Endothelial cell (in vitro differentiated cells): ENCODE measurements around the gene SOX15. TPM values are rescaled to one million over a fixed set of nuclear protein-coding genes. Genes with fewer than 3 reads are reported as not detected.

Source experiments
- DNase-seq: peaks from one replicate; pipeline ENCODE4 v3.0.0; 2021; ENCODE audit warnings: low spot score
- H3K27ac Mint-ChIP-seq: one replicate; pipeline ENCODE4 v1.8.0; 2021; ENCODE audit warnings: mixed read lengths, inconsistent platforms; ENCODE audit not compliant: unreplicated experiment
- H3K27me3 Mint-ChIP-seq: one replicate; pipeline ENCODE4 v1.8.0; 2021; ENCODE audit warnings: mild to moderate bottlenecking, moderate library complexity, mixed read lengths, inconsistent platforms; ENCODE audit not compliant: unreplicated experiment
- H3K36me3 Mint-ChIP-seq: one replicate; pipeline ENCODE4 v1.8.0; 2021; ENCODE audit warnings: mild to moderate bottlenecking, low read depth, mixed read lengths, inconsistent platforms; ENCODE audit not compliant: unreplicated experiment
- H3K4me1 Mint-ChIP-seq: one replicate; pipeline ENCODE4 v1.8.0; 2021; ENCODE audit warnings: mild to moderate bottlenecking, mixed read lengths, inconsistent platforms; ENCODE audit not compliant: unreplicated experiment
- H3K4me3 Mint-ChIP-seq: one replicate; pipeline ENCODE4 v1.8.0; 2021; ENCODE audit warnings: mild to moderate bottlenecking, mixed read lengths, inconsistent platforms; ENCODE audit not compliant: unreplicated experiment
- H3K9me3 Mint-ChIP-seq: one replicate; pipeline ENCODE4 v1.8.0; 2021; ENCODE audit warnings: mixed read lengths, inconsistent platforms; ENCODE audit not compliant: unreplicated experiment
- total RNA-seq: library from RNA; stranded (reverse); fragmentation: NEBNext Ultra II Directional; extraction: Animal tissue kit (Norgen Biotek cat#: 25700); gene quantifications from one replicate; pipeline ENCODE4 v1.2.1, GENCODE V29; 2021; ENCODE audit not compliant: unreplicated experiment
- TF ChIP-seq, protein P1 (sequence below): fragments of 200-600 bp; sonication (generic); IDR thresholded peaks from one replicate; pipeline ENCODE4 v1.5.0; 2021; ENCODE audit warnings: antibody characterized with exemption; ENCODE audit not compliant: unreplicated experiment

The SOX15 gene
- total RNA-seq, 1 donor from 2014 or later: 1.3 TPM

DNA sequence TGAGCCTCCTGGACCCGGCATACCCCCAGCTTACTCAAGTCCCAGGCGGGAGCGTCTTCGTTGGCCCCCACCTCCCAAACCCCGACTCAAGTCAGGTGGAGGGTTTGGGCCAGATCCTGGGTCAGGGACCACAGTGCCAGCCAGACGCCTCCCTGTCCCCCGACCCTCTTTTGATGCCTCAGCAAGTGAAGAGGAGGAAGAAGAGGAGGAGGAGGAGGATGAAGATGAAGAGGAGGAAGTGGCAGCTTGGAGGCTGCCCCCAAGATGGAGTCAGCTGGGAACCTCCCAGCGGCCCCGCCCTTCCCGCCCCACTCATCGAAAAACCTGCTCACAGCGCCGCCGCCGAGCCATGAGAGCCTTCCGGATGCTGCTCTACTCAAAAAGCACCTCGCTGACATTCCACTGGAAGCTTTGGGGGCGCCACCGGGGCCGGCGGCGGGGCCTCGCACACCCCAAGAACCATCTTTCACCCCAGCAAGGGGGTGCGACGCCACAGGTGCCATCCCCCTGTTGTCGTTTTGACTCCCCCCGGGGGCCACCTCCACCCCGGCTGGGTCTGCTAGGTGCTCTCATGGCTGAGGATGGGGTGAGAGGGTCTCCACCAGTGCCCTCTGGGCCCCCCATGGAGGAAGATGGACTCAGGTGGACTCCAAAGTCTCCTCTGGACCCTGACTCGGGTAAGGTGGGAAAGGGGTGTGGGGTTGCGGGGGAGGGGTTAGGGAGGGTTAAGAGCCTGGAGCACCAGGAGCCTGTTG, 26.6 kb downstream of the SOX15 start:
- Mint-ChIP-seq H3K4me1 (peaks cover 24% of the 10 kb centered on the region), H3K36me3 (peaks cover 25% of the 10 kb centered on the region), H3K27ac (peak overlapping the region; percentile 81), H3K9me3 (no peaks in the 10 kb centered on the region), H3K4me3 (peak overlapping the region; percentile 96), H3K27me3 (peaks cover 9% of the 10 kb centered on the region)
- no peak for DNase-seq
- TF ChIP-seq, protein P1, sequence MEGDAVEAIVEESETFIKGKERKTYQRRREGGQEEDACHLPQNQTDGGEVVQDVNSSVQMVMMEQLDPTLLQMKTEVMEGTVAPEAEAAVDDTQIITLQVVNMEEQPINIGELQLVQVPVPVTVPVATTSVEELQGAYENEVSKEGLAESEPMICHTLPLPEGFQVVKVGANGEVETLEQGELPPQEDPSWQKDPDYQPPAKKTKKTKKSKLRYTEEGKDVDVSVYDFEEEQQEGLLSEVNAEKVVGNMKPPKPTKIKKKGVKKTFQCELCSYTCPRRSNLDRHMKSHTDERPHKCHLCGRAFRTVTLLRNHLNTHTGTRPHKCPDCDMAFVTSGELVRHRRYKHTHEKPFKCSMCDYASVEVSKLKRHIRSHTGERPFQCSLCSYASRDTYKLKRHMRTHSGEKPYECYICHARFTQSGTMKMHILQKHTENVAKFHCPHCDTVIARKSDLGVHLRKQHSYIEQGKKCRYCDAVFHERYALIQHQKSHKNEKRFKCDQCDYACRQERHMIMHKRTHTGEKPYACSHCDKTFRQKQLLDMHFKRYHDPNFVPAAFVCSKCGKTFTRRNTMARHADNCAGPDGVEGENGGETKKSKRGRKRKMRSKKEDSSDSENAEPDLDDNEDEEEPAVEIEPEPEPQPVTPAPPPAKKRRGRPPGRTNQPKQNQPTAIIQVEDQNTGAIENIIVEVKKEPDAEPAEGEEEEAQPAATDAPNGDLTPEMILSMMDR: no peak

DNA sequence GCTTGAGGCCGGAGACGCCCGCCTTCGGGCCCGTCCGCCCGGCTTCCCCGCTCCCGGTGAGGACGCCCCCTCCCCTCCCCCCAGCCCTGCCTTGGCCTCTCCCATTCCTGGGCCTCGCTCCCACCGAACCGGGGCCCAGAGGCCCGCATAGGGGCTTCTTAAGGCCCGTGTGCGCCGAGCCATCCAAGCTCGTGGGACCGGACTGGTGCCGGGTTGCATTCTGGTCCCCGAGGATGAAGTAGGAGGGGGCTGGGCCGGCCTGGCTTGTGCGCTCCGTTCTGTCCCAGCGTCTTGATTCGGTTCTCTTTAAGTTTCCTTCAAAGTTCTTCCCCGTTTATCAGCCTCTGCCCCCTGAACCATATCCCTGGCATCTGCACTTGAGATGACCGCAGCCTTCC, 27.7 kb downstream of the SOX15 start:
- Mint-ChIP-seq H3K27ac (peak overlapping the region; percentile 81), H3K27me3 (peaks cover 9% of the 10 kb centered on the region), H3K4me1 (peaks cover 33% of the 10 kb centered on the region), H3K36me3 (peaks cover 20% of the 10 kb centered on the region), H3K4me3 (peak overlapping the region; percentile 96), H3K9me3 (no peaks in the 10 kb centered on the region)
- DNase-seq: no peak
- TF ChIP-seq, protein P1: no peak

DNA sequence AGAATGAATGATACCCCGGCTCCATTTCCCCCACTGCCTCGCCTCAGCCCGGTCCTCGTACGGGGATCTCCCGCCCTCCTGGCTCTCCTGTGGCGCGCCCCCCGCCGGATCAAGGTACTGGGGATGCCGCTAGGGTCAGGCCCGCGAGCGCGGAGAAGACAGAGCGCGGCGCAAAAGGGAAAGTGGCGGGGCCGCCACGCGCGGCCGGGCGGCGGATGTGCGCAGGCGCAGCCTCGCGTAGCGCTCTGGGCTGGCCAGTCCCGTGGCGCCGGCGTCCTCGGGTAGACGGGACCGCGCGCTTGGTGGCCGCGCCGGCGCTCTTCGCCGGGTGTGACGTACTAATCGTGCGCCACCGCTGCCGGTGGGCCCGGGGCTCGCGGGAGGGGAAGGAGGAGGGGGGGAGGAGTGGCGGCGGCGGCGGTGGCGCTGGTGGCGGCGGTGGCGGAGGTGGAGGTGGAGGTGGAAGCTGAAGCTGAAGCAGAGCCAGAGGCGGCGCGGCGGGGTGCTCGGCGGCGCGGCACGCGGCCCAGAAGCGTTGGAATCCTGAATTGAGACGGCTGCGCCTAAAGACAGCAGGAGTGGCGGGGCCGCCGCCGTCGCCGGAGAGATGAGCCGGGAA, 28.2 kb downstream of the SOX15 start, which contains the start of gene SENP3:
SENP3 (plus strand) TSS at position 331 of the 619 bp plus-strand sequence. CDS start 1,158 bp downstream, outside the sequence.
- H3K27me3 Mint-ChIP-seq: peaks cover 9% of the 10 kb centered on the region
- TF ChIP-seq, protein P1: no peak
- peak within 1 kb of the TSS; percentile 96 for H3K4me3 Mint-ChIP-seq
- peak within 1 kb of the TSS; percentile 81 for H3K27ac Mint-ChIP-seq
- peaks cover 33% of the 10 kb centered on the region for H3K4me1 Mint-ChIP-seq
- peak; percentile 91 for DNase-seq
- H3K9me3 Mint-ChIP-seq: no peaks in the 10 kb centered on the region
- peaks cover 16% of the 10 kb centered on the region for H3K36me3 Mint-ChIP-seq

DNA sequence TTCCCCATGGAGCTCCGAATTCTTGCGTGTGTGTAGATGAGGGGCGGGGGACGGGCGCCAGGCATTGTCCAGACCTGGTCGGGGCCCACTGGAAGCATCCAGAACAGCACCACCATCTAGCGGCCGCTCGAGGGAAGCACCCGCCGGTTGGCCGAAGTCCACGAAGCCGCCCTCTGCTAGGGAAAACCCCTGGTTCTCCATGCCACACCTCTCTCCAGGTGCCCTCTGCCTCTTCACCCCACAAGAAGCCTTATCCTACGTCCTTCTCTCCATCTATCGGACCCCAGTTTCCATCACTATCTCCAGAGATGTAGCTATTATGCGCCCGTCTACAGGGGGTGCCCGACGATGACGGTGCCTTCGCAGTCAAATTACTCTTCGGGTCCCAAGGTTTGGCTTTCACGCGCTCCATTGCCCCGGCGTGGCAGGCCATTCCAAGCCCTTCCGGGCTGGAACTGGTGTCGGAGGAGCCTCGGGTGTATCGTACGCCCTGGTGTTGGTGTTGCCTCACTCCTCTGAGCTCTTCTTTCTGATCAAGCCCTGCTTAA, 28.8 kb downstream of the SOX15 start:
- Mint-ChIP-seq H3K9me3 (no peaks in the 10 kb centered on the region), H3K27me3 (peaks cover 9% of the 10 kb centered on the region), H3K36me3 (peaks cover 16% of the 10 kb centered on the region), H3K4me3 (peak overlapping the region; percentile 92), H3K4me1 (peaks cover 33% of the 10 kb centered on the region), H3K27ac (peak overlapping the region; percentile 74)
- TF ChIP-seq, protein P1: peak; percentile 41
- DNase-seq: peak; percentile 90
